Stomach (tissue), 9 donors: Measurements from ENCODE around the gene USP3. TPM values are rescaled to one million over a fixed set of nuclear protein-coding genes. Genes with fewer than 3 reads are reported as not detected.

ENCODE experiments used
- DNase-seq, 2 donors: peaks; one replicate each; pipeline versions ENCODE4 v3.0.0 to v3.0.0-alpha.2; 2013 to 2019
- H3K27ac ChIP-seq, 5 donors: fragments of 200-600 bp in 4 of 5; sonication (generic) in 4 of 5; one replicate each; pipeline ENCODE4 v1.5.1; 2013 to 2019; ENCODE audit warnings: mild to moderate bottlenecking in 1 of 5, moderate library complexity in 1 of 5
- H3K27me3 ChIP-seq, 3 donors: fragments of 200-600 bp; sonication (generic); one replicate each; pipeline ENCODE4 v1.5.1; 2017 to 2019; ENCODE audit warnings: mixed run types in 1 of 3
- H3K36me3 ChIP-seq, 4 donors: fragments of 200-600 bp; sonication (generic); 1 replicate in 3 of 4; 2 replicates in 1 of 4; pipeline ENCODE4 v1.5.1; 2016 to 2019
- H3K4me1 ChIP-seq, 4 donors: fragments of 200-600 bp; sonication (generic); one replicate each; pipeline ENCODE4 v1.5.1; 2016 to 2019
- H3K4me3 ChIP-seq, 4 donors: fragments of 200-600 bp; sonication (generic) in 3 of 4; one replicate each; pipeline ENCODE4 v1.5.1; 2016 to 2019; ENCODE audit warnings: mild to moderate bottlenecking in 1 of 4
- H3K9me3 ChIP-seq, 4 donors: fragments of 200-600 bp; sonication (generic); one replicate each; pipeline ENCODE4 v1.5.1; 2016 to 2019
- CTCF ChIP-seq, 7 experiments: fragments of 450-650 bp in 4 of 7; fragments of 200-600 bp in 3 of 7; sonication (generic) in 3 of 7; IDR thresholded peaks; one replicate each; pipeline ENCODE4 v1.5.1; 2016 to 2019; ENCODE audit warnings: antibody characterized with exemption in 7 of 7, control low read depth in 2 of 7, mild to moderate bottlenecking in 1 of 7
- EP300 ChIP-seq: sonication (generic); formaldehyde crosslinking; IDR thresholded peaks from one replicate; pipeline ENCODE4 v1.6.1; 2017; ENCODE audit warnings: antibody characterized with exemption
- POLR2A ChIP-seq, 4 donors: fragments of 450-650 bp; IDR thresholded peaks; one replicate each; pipeline ENCODE4 v1.6.1; 2016; ENCODE audit warnings: antibody characterized with exemption in 4 of 4, control low read depth in 2 of 4, mild to moderate bottlenecking in 1 of 4, moderate library complexity in 1 of 4
- POLR2AphosphoS5 ChIP-seq, 3 donors: sonication (generic); formaldehyde crosslinking; IDR thresholded peaks; one replicate each; pipeline ENCODE4 v1.6.1; 2016; ENCODE audit warnings: antibody characterized with exemption in 3 of 3
- WGBS, 5 donors: extraction: QIAGEN DNeasy Blood & Tissue Kit in 3 of 5; methylation state at CpG; one replicate each; pipeline versions ENCODE4 v1.1.5 to v1.1.7; 2013 to 2018; 5-methylcytosine and 5-hydroxymethylcytosine counted together
- intact Hi-C: fragments of 100-400 bp; cut with DNase I; formaldehyde crosslinking; loops from one replicate; pipeline ENCODE4 v1.15.1; 2023; ENCODE audit warnings: low total_unique reads
- polyA plus RNA-seq, 3 donors: library from polyadenylated mRNA; stranded (reverse); fragments of 200-250 nt; gene quantifications; one replicate each; pipeline ENCODE4 v1.2.3, GENCODE V29; 2013
- total RNA-seq, 5 donors: library from RNA; depleted of rRNA; stranded (reverse); fragments of >200 nt; gene quantifications; one replicate each; pipeline versions ENCODE4 v1.1.0 to v1.2.3, GENCODE V29; 2014 to 2016
- donor health status: healthy with polysubstance abuse.
- donor health status: Bipolar disorder and iron deficiency.
- donor health status: healthy.

Gene USP3
- total and polyA plus RNA-seq, 8 donors = 10.5 to 174 (median 26.5) TPM

- peak overlapping the region in 4 of 5 donors; percentile 96 to 100 (median 98) for H3K27ac ChIP-seq
- TF ChIP-seq POLR2AphosphoS5 (IDR thresholded peaks at IDR 0.05) (no peak), POLR2A (IDR thresholded peaks at IDR 0.05) (no peak), CTCF (IDR thresholded peaks at IDR 0.05) (no peak), EP300 (no peak)
- no peaks in the 10 kb centered on the region for H3K27me3 ChIP-seq
- intact Hi-C loops = no loop called here
- WGBS, 5 donors = 25 to 40% (median 32%) methylated on average over 8 of the region's 8 CpGs
- peaks cover 61 to 84% (median 76%) of the 10 kb centered on the region in 4 donors for H3K4me1 ChIP-seq
- no peak for DNase-seq
- no peaks in the 10 kb centered on the region for H3K9me3 ChIP-seq
- no peaks in the 10 kb centered on the region for H3K36me3 ChIP-seq
- peak overlapping the region; percentile 82 to 88 (median 86) for H3K4me3 ChIP-seq
These were observed 2.2 kb downstream of the USP3 start for GRCh38 chr15:63506537-63507035.

GRCh38 chr15:63507878-63508818 lies 3.8 kb downstream of the USP3 start:
- Histone ChIP-seq H3K36me3 (no peaks in the 10 kb centered on the region), H3K4me3 (no peak overlapping the region), H3K27me3 (no peaks in the 10 kb centered on the region), H3K4me1 (peaks cover 48 to 82% (median 69%) of the 10 kb centered on the region in 4 donors), H3K27ac (peak overlapping the region in 4 of 5 donors; percentile 3 to 58 (median 31)), H3K9me3 (no peaks in the 10 kb centered on the region)
- TF ChIP-seq POLR2A (IDR thresholded peaks at IDR 0.05) (no peak), POLR2AphosphoS5 (IDR thresholded peaks at IDR 0.05) (no peak), EP300 (no peak), CTCF (IDR thresholded peaks at IDR 0.05) (no peak)
- no peak for DNase-seq
- WGBS, 5 donors = 10 to 29% (median 18%) methylated on average over 2 of the region's 2 CpGs
- intact Hi-C loops = no loop called here

- Histone ChIP-seq H3K27me3 (no peaks in the 10 kb centered on the region), H3K4me1 (peaks cover 58 to 86% (median 75%) of the 10 kb centered on the region in 4 donors), H3K27ac (peak overlapping the region in 3 of 5 donors; percentile 25 to 58 (median 55)), H3K9me3 (no peaks in the 10 kb centered on the region), H3K4me3 (no peak overlapping the region), H3K36me3 (no peaks in the 10 kb centered on the region)
- intact Hi-C loops = no loop called here
- no peak for DNase-seq
- no peak for TF ChIP-seq EP300
- TF ChIP-seq POLR2AphosphoS5 (IDR thresholded peaks at IDR 0.05) = no peak
- no peak for TF ChIP-seq CTCF (IDR thresholded peaks at IDR 0.05)
- no peak for TF ChIP-seq POLR2A (IDR thresholded peaks at IDR 0.05)
- 22 to 47% (median 31%) methylated on average over 6 of the region's 6 CpGs for WGBS, 5 donors
These were observed 4.9 kb downstream of the USP3 start for GRCh38 chr15:63509056-63509954.
